DOHH2 (cell line): ENCODE measurements around the gene SIK3.

Experiments
- H3F3A ChIP-seq: fragments of 200-600 bp; sonication (generic), shearing (Covaris generic); 2 replicates; pipeline ENCODE4 v1.6.0; 2016; ENCODE audit warnings: antibody characterized with exemption, mild to moderate bottlenecking; ENCODE audit not compliant: control insufficient read depth, insufficient read depth
- H3K27ac ChIP-seq: fragments of 200-600 bp; sonication (generic); 2 replicates; pipeline ENCODE4 v1.5.1; 2014; ENCODE audit warnings: low read depth, mild to moderate bottlenecking, low read length, moderate library complexity
- H3K27me3 ChIP-seq: fragments of 200-600 bp; sonication (generic); 2 replicates; pipeline ENCODE4 v1.6.1; 2014; ENCODE audit warnings: mild to moderate bottlenecking, low read length, mixed read lengths; ENCODE audit not compliant: control insufficient read depth
- H3K36me3 ChIP-seq: fragments of 200-600 bp; sonication (generic); 2 replicates; pipeline ENCODE4 v1.6.1; 2014; ENCODE audit warnings: mild to moderate bottlenecking, low read length, moderate library complexity, mixed read lengths; ENCODE audit not compliant: control insufficient read depth
- H3K4me1 ChIP-seq: fragments of 200-600 bp; sonication (generic); 2 replicates; pipeline ENCODE4 v1.6.1; 2014; ENCODE audit warnings: mild to moderate bottlenecking, low read length, mixed read lengths; ENCODE audit not compliant: control insufficient read depth
- H3K4me2 ChIP-seq: fragments of 200-600 bp; sonication (generic); 2 replicates; pipeline ENCODE4 v1.6.0; 2014; ENCODE audit warnings: mild to moderate bottlenecking, low read length, moderate library complexity
- H3K4me3 ChIP-seq: fragments of 200-600 bp; sonication (generic); 2 replicates; pipeline ENCODE4 v1.5.1; 2014; ENCODE audit warnings: mild to moderate bottlenecking, low read length, mixed read lengths
- H3K79me2 ChIP-seq: fragments of 200-600 bp; sonication (generic); 2 replicates; pipeline ENCODE4 v1.6.1; 2014; ENCODE audit warnings: mild to moderate bottlenecking, low read length, mixed read lengths; ENCODE audit not compliant: control insufficient read depth
- H3K9me2 ChIP-seq: fragments of 200-600 bp; sonication (generic); replicated peaks from 2 replicates; pipeline ENCODE4 v1.6.1; 2014; ENCODE audit warnings: mild to moderate bottlenecking, low read length, mixed read lengths; ENCODE audit not compliant: control insufficient read depth
- H3K9me3 ChIP-seq: fragments of 200-600 bp; sonication (generic); 2 replicates; pipeline ENCODE4 v1.6.1; 2014; ENCODE audit warnings: antibody characterized with exemption, low read length, mixed read lengths; ENCODE audit not compliant: control insufficient read depth, insufficient read depth
- H4K20me1 ChIP-seq: fragments of 200-600 bp; sonication (generic); 2 replicates; pipeline ENCODE4 v1.6.0; 2014; ENCODE audit warnings: low read depth, mild to moderate bottlenecking, antibody characterized with exemption, low read length, moderate library complexity; ENCODE audit not compliant: control insufficient read depth, insufficient read depth
- CTCF ChIP-seq: fragments of 200-600 bp; sonication (generic); IDR thresholded peaks from one replicate; pipeline ENCODE4 v1.5.1; 2014; ENCODE audit warnings: antibody characterized with exemption, mild to moderate bottlenecking, low read depth, low read length; ENCODE audit not compliant: poor library complexity, severe bottlenecking
- EZH2phosphoT487 ChIP-seq: fragments of 200-600 bp; sonication (generic); IDR thresholded peaks from 2 replicates; pipeline ENCODE4 v1.6.1; 2017; ENCODE audit warnings: borderline replicate concordance, mild to moderate bottlenecking, antibody characterized with exemption, low read length, moderate library complexity, mixed read lengths

Gene SIK3

GRCh38 chr11:116984589-116984988 is 113.6 kb downstream of the SIK3 start:
- Histone ChIP-seq H3K79me2 (peaks cover 81% of the 10 kb centered on the region), H3K36me3 (no peaks in the 10 kb centered on the region), H3K4me3 (no peak overlapping the region), H3K9me3 (no peaks in the 10 kb centered on the region), H3K4me1 (peaks cover 35% of the 10 kb centered on the region), H3K27me3 (no peaks in the 10 kb centered on the region), H3K4me2 (no peak overlapping the region), H3K9me2 (no peaks in the 10 kb centered on the region), H4K20me1 (peaks cover 9% of the 10 kb centered on the region), H3F3A (0 out of 2 replicates have a peak, but pooled peaks cover 4% of the 10 kb centered on the region), H3K27ac (no peak overlapping the region)
- TF ChIP-seq EZH2phosphoT487 (no peak), CTCF (no peak)

- Histone ChIP-seq H3K36me3 (no peaks in the 10 kb centered on the region), H3K4me1 (peaks cover 35% of the 10 kb centered on the region), H3K79me2 (peaks cover 79% of the 10 kb centered on the region), H3K9me2 (no peaks in the 10 kb centered on the region), H3K4me3 (no peak overlapping the region), H3K4me2 (no peak overlapping the region), H4K20me1 (peaks cover 9% of the 10 kb centered on the region), H3K27me3 (no peaks in the 10 kb centered on the region), H3K9me3 (no peaks in the 10 kb centered on the region), H3K27ac (no peak overlapping the region), H3F3A (0 out of 2 replicates have a peak, but pooled peaks cover 4% of the 10 kb centered on the region)
- TF ChIP-seq CTCF (no peak), EZH2phosphoT487 (no peak)
Measured at GRCh38 chr11:116984186-116984585, 114.0 kb downstream of the SIK3 start.

- peaks cover 65% of the 10 kb centered on the region for H3K79me2 ChIP-seq
- no peaks in the 10 kb centered on the region for H3K36me3 ChIP-seq
- H4K20me1 ChIP-seq = peaks cover 9% of the 10 kb centered on the region; the same call in 1 of the 2 replicates
- H3K9me2 ChIP-seq = no peaks in the 10 kb centered on the region
- TF ChIP-seq EZH2phosphoT487 (no peak), CTCF (no peak)
- no peaks in the 10 kb centered on the region for H3K27me3 ChIP-seq
- no peak overlapping the region for H3K27ac ChIP-seq
- H3F3A ChIP-seq = 0 out of 2 replicates have a peak, but pooled peaks cover 4% of the 10 kb centered on the region
- H3K4me1 ChIP-seq = peaks cover 17% of the 10 kb centered on the region
- H3K9me3 ChIP-seq = no peaks in the 10 kb centered on the region
- no peak overlapping the region for H3K4me3 ChIP-seq
- H3K4me2 ChIP-seq = peak overlapping the region; percentile 40
Measured at GRCh38 chr11:116981266-116981885, 116.9 kb downstream of the SIK3 start.
